GM23248 (cell line): ENCODE data around the gene HPDL.
"Not testable (repeated sequence)": the region's sequence is repeated elsewhere in the genome, so short reads cannot be mapped to it uniquely, and the experiment has no call there.

Experiments
- EZH2 ChIP-seq: fragments of 200-600 bp; sonication (generic); IDR thresholded peaks from 2 replicates; pipeline ENCODE4 v1.6.1; 2018; ENCODE audit warnings: antibody characterized with exemption, mild to moderate bottlenecking; ENCODE audit not compliant: insufficient read depth, poor library complexity, severe bottlenecking
- EZH2phosphoT487 ChIP-seq: fragments of 200-600 bp; sonication (generic); IDR thresholded peaks from 2 replicates; pipeline ENCODE4 v1.6.1; 2018; ENCODE audit warnings: antibody characterized with exemption, moderate library complexity, mild to moderate bottlenecking, low read depth; ENCODE audit not compliant: insufficient read depth

DNA sequence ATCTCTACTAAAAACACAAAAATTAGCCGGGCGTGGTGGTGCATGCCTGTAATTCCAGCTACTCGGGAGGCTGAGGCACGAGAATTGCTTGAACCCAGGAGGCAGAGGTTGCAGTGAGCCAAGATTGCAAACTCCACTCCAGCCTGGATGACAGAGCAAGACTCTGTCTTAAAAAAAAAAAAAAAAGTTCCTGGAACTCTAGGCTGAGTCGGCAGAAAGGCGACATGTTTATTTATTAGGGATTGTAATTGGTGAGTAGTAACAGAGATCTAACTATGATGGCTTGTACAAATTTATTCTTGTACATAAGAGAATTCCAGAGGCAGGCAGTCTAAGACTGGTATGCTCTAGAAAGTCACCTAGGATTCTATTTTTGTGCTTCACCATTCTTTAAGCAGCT is 35.7 kb upstream of the HPDL start:
- TF ChIP-seq EZH2, EZH2phosphoT487: not testable (repeated sequence)
